CD14-positive monocyte (primary cell): ENCODE measurements around the gene USP9Y. TPM values are rescaled to one million over a fixed set of nuclear protein-coding genes. Genes with fewer than 3 reads are reported as not detected.

Source experiments
- DNase-seq, 3 donors: peaks; one replicate each; pipeline ENCODE4 v3.0.0-alpha.2; 2011 to 2022
- H2AFZ ChIP-seq: 2 replicates; pipeline ENCODE4 v1.6.0; 2012; ENCODE audit warnings: mild to moderate bottlenecking, low read depth, low read length, inconsistent platforms; ENCODE audit not compliant: insufficient read depth, poor library complexity, severe bottlenecking
- H3K27ac ChIP-seq, 2 donors: 1 replicate in 1 of 2; 2 replicates in 1 of 2; pipeline ENCODE4 v1.5.1; 2012 to 2013; ENCODE audit warnings: low read length in 2 of 2, control low read depth in 1 of 2, inconsistent platforms in 1 of 2, low read depth in 1 of 2, mild to moderate bottlenecking in 1 of 2
- H3K27me3 ChIP-seq, 2 donors: one replicate each; pipeline versions ENCODE4 v1.6.0 to v1.6.1; 2011 to 2013; ENCODE audit warnings: low read length in 2 of 2; ENCODE audit not compliant: control insufficient read depth in 2 of 2, insufficient read depth in 2 of 2
- H3K36me3 ChIP-seq, 2 donors: replicated peaks in 1 of 2; 1 replicate in 1 of 2; 2 replicates in 1 of 2; pipeline versions ENCODE4 v1.5.1 to v1.6.1; 2012 to 2013; ENCODE audit warnings: low read length in 2 of 2, control low read depth in 1 of 2, inconsistent platforms in 1 of 2, mild to moderate bottlenecking in 1 of 2; ENCODE audit not compliant: insufficient read depth in 2 of 2, control insufficient read depth in 1 of 2
- H3K4me1 ChIP-seq, 2 donors: 1 replicate in 1 of 2; 2 replicates in 1 of 2; pipeline versions ENCODE4 v1.5.1 to v1.6.1; 2012 to 2013; ENCODE audit warnings: low read length in 2 of 2, control low read depth in 1 of 2, inconsistent platforms in 1 of 2, mild to moderate bottlenecking in 1 of 2, moderate library complexity in 1 of 2; ENCODE audit not compliant: insufficient read depth in 2 of 2, control insufficient read depth in 1 of 2
- H3K4me2 ChIP-seq: replicated peaks from 2 replicates; pipeline ENCODE3; 2012; ENCODE audit warnings: low read length, moderate library complexity, mild to moderate bottlenecking; ENCODE audit not compliant: poor library complexity, severe bottlenecking; ENCODE audit errors: extremely low read depth
- H3K4me3 ChIP-seq, 3 experiments: fragments of 200-600 bp in 1 of 3; sonication (generic) in 1 of 3; replicated peaks in 1 of 3; 1 replicate in 2 of 3; 2 replicates in 1 of 3; pipeline ENCODE4 v1.5.1; 2011 to 2013; ENCODE audit warnings: low read length in 3 of 3, mild to moderate bottlenecking in 3 of 3, control low read depth in 2 of 3, low read depth in 2 of 3, inconsistent platforms in 1 of 3, moderate library complexity in 1 of 3
- H3K79me2 ChIP-seq: 2 replicates; pipeline ENCODE4 v1.6.0; 2012; ENCODE audit warnings: mild to moderate bottlenecking, control low read depth, inconsistent platforms, low read length, moderate library complexity; ENCODE audit not compliant: insufficient read depth
- H3K9ac ChIP-seq: 2 replicates; pipeline ENCODE4 v1.6.0; 2017; ENCODE audit warnings: low read length, mild to moderate bottlenecking; ENCODE audit not compliant: insufficient read depth, poor library complexity, severe bottlenecking
- H3K9me3 ChIP-seq, 2 donors: replicated peaks in 1 of 2; 1 replicate in 1 of 2; 2 replicates in 1 of 2; pipeline versions ENCODE4 v1.5.1 to v1.6.1; 2012 to 2013; ENCODE audit warnings: low read length in 2 of 2, control low read depth in 1 of 2; ENCODE audit not compliant: control insufficient read depth in 1 of 2, insufficient read depth in 1 of 2
- H4K20me1 ChIP-seq: 2 replicates; pipeline ENCODE4 v1.6.0; 2012; ENCODE audit warnings: mild to moderate bottlenecking, low read length, control low read depth, moderate library complexity; ENCODE audit not compliant: insufficient read depth
- H3K27ac Mint-ChIP-seq, 7 donors: one replicate each; pipeline ENCODE4 v1.8.0; 2020; ENCODE audit warnings: mild to moderate bottlenecking in 7 of 7, mixed read lengths in 7 of 7, moderate library complexity in 6 of 7, inconsistent platforms in 2 of 7
- H3K27me3 Mint-ChIP-seq, 3 donors: one replicate each; pipeline ENCODE4 v1.8.0; 2021 to 2022; ENCODE audit warnings: low read depth in 3 of 3, mild to moderate bottlenecking in 3 of 3, mixed read lengths in 3 of 3, moderate library complexity in 3 of 3, inconsistent platforms in 1 of 3
- H3K36me3 Mint-ChIP-seq, 2 donors: one replicate each; pipeline ENCODE4 v1.8.0; 2020; ENCODE audit warnings: mixed read lengths in 2 of 2, inconsistent platforms in 1 of 2, mild to moderate bottlenecking in 1 of 2
- H3K4me1 Mint-ChIP-seq: one replicate; pipeline ENCODE4 v1.8.0; 2020; ENCODE audit warnings: mild to moderate bottlenecking, mixed read lengths
- H3K4me3 Mint-ChIP-seq, 2 donors: one replicate each; pipeline ENCODE4 v1.8.0; 2020; ENCODE audit warnings: mild to moderate bottlenecking in 2 of 2, mixed read lengths in 2 of 2, moderate library complexity in 1 of 2
- H3K9me3 Mint-ChIP-seq, 7 donors: one replicate each; pipeline ENCODE4 v1.8.0; 2020 to 2022; ENCODE audit warnings: mixed read lengths in 7 of 7, mild to moderate bottlenecking in 6 of 7, moderate library complexity in 6 of 7, inconsistent platforms in 2 of 7
- CTCF ChIP-seq: fragments of 200-600 bp; IDR thresholded peaks from one replicate; pipeline ENCODE4 v1.8.0; 2022; ENCODE audit warnings: antibody characterized with exemption, mild to moderate bottlenecking
- WGBS: methylation state at CpG from one replicate; pipeline ENCODE4 v1.1.5; 2013; ENCODE audit warnings: missing lambda C conversion rate; ENCODE audit not compliant: insufficient coverage; 5-methylcytosine and 5-hydroxymethylcytosine counted together
- intact Hi-C, 2 donors: fragments of 100-400 bp; cut with micrococcal nuclease; formaldehyde crosslinking; loops; one replicate each; pipeline versions ENCODE4 v1.15.0 to v1.15.1; 2023
- polyA plus RNA-seq, 3 donors: library from polyadenylated mRNA; depleted of rRNA in 1 of 3; unstranded in 2 of 3; stranded (reverse) in 1 of 3; fragments of 300-500 nt in 2 of 3; fragments of >200 nt in 1 of 3; fragmentation: Illumina TruSeq in 2 of 3; gene quantifications; 1 replicate in 2 of 3; 2 replicates in 1 of 3; pipeline ENCODE4 v1.2.3, GENCODE V29; 2012 to 2021

USP9Y gene
- polyA plus RNA-seq, 3 donors: not detected

GRCh38 chrY:12809034-12809433 lies 108.0 kb downstream of the USP9Y start:
- Mint-ChIP-seq H3K4me1 (peaks cover 7% of the 10 kb centered on the region), H3K27ac (no peak overlapping the region)
- no peak for DNase-seq

GRCh38 chrY:12823408-12823807 lies 122.4 kb downstream of the USP9Y start:
- Mint-ChIP-seq H3K27me3 (no peaks in the 10 kb centered on the region), H3K36me3 (no peaks in the 10 kb centered on the region), H3K27ac (no peak overlapping the region), H3K4me3 (no peak overlapping the region), H3K4me1 (no peaks in the 10 kb centered on the region), H3K9me3 (no peaks in the 10 kb centered on the region)
- Histone ChIP-seq H3K36me3 (no peaks in the 10 kb centered on the region), H3K4me3 (no peak overlapping the region), H3K4me1 (no peaks in the 10 kb centered on the region), H2AFZ (no peak overlapping the region), H4K20me1 (no peaks in the 10 kb centered on the region), H3K27ac (no peak overlapping the region), H3K9me3 (no peaks in the 10 kb centered on the region), H3K9ac (no peak overlapping the region), H3K79me2 (no peaks in the 10 kb centered on the region), H3K4me2 (no peak overlapping the region), H3K27me3 (no peaks in the 10 kb centered on the region)
- no CpG with 5 or more reads among the region's 1 CpG for WGBS
- intact Hi-C loops: no loop called here
- TF ChIP-seq CTCF: no peak
- no peak for DNase-seq

More at GRCh38 chrY:12809034-12809433, 108.0 kb downstream of the USP9Y start:
- peaks cover 0 to 2% (median 0%) of the 10 kb centered on the region in 3 donors for H3K27me3 Mint-ChIP-seq
- no peak for TF ChIP-seq CTCF
- Histone ChIP-seq H3K9me3 (no peaks in the 10 kb centered on the region), H3K9ac (no peak overlapping the region), H3K4me1 (no peaks in the 10 kb centered on the region), H2AFZ (no peak overlapping the region), H3K36me3 (no peaks in the 10 kb centered on the region), H3K4me3 (no peak overlapping the region), H4K20me1 (no peaks in the 10 kb centered on the region), H3K79me2 (no peaks in the 10 kb centered on the region), H3K4me2 (no peak overlapping the region), H3K27me3 (no peaks in the 10 kb centered on the region), H3K27ac (no peak overlapping the region)
- H3K4me3 Mint-ChIP-seq: no peak overlapping the region
- intact Hi-C loops: no loop called here
- H3K9me3 Mint-ChIP-seq: no peaks in the 10 kb centered on the region
- peaks cover 0 to 6% of the 10 kb centered on the region in 2 donors for H3K36me3 Mint-ChIP-seq
- no CpG with 5 or more reads among the region's 3 CpGs for WGBS
